ACHN (cell line): ENCODE results near the gene GALNT15.

Experiments
- DNase-seq: peaks from one replicate; pipeline ENCODE4 v3.0.0-alpha.2; 2015
- in situ Hi-C: cut with HindIII; loops from 2 replicates; pipeline ENCODE4 v1.10.0; 2017; ENCODE audit warnings: low sequenced_read_pairs, low pct_ligation_motif_present, low pct_unique_long_range_greater_than_20kb

The GALNT15 gene

GRCh38 chr3:16174389-16174788, at the start of gene GALNT15:
TSS of gene GALNT15 (plus strand) at chr3:16174680. CDS start at chr3:16175152, 472 bp downstream.
- in situ Hi-C loops, result no loop called here
- DNase-seq, result no peak

- in situ Hi-C loops, result no loop called here
- no peak for DNase-seq
Observed at GRCh38 chr3:16126634-16127033, 47.8 kb upstream of the GALNT15 start.

- DNase-seq, result no peak
- in situ Hi-C loops, result no loop called here
Observed at GRCh38 chr3:16127249-16127648, 47.2 kb upstream of the GALNT15 start.

- in situ Hi-C loops, result no loop called here
- peak; percentile 44 for DNase-seq
Observed at GRCh38 chr3:16130066-16130465, 44.4 kb upstream of the GALNT15 start.

- in situ Hi-C loops, result no loop called here
- DNase-seq, result no peak
Observed at GRCh38 chr3:16132190-16132589, 42.3 kb upstream of the GALNT15 start.

GRCh38 chr3:16132928-16133327, 41.6 kb upstream of the GALNT15 start:
- in situ Hi-C loops, result no loop called here
- no peak for DNase-seq

GRCh38 chr3:16134173-16134928, 40.1 kb upstream of the GALNT15 start:
- in situ Hi-C loops, result no loop called here

GRCh38 chr3:16136055-16136454, 38.4 kb upstream of the GALNT15 start:
- in situ Hi-C loops, result no loop called here
- DNase-seq, result no peak

More at GRCh38 chr3:16134173-16134928, 40.1 kb upstream of the GALNT15 start:
- DNase-seq, result peak; percentile 1

GRCh38 chr3:16137044-16137443, 37.4 kb upstream of the GALNT15 start:
- in situ Hi-C loops, result no loop called here
- no peak for DNase-seq

GRCh38 chr3:16137977-16138376, 36.5 kb upstream of the GALNT15 start:
- DNase-seq, result no peak
- in situ Hi-C loops, result no loop called here

- no peak for DNase-seq
Observed at GRCh38 chr3:16140116-16140893, 34.2 kb upstream of the GALNT15 start.

GRCh38 chr3:16140894-16141285, 33.6 kb upstream of the GALNT15 start:
- in situ Hi-C loops, result no loop called here
- no peak for DNase-seq

More at GRCh38 chr3:16140116-16140893, 34.2 kb upstream of the GALNT15 start:
- in situ Hi-C loops, result no loop called here

GRCh38 chr3:16142350-16143025, 32.0 kb upstream of the GALNT15 start:
- no peak for DNase-seq
- in situ Hi-C loops, result no loop called here

- in situ Hi-C loops, result no loop called here
- no peak for DNase-seq
Observed at GRCh38 chr3:16143861-16144447, 30.5 kb upstream of the GALNT15 start.

GRCh38 chr3:16145176-16145575, 29.3 kb upstream of the GALNT15 start:
- in situ Hi-C loops, result no loop called here
- DNase-seq, result no peak

- no peak for DNase-seq
- in situ Hi-C loops, result no loop called here
Observed at GRCh38 chr3:16146015-16146730, 28.3 kb upstream of the GALNT15 start.

- in situ Hi-C loops, result no loop called here
- no peak for DNase-seq
Observed at GRCh38 chr3:16147220-16147994, 27.1 kb upstream of the GALNT15 start.

- no peak for DNase-seq
- in situ Hi-C loops, result no loop called here
Observed at GRCh38 chr3:16148213-16148612, 26.3 kb upstream of the GALNT15 start.
